Dedifferentiated amniotic fluid mesenchymal stem cell (primary cell): ENCODE measurements around the gene AGAP1.

Experiments
- DNase-seq: peaks from one replicate; pipeline ENCODE4 v3.0.0-alpha.2; 2016; ENCODE audit errors: extremely low spot score

AGAP1 gene

DNA sequence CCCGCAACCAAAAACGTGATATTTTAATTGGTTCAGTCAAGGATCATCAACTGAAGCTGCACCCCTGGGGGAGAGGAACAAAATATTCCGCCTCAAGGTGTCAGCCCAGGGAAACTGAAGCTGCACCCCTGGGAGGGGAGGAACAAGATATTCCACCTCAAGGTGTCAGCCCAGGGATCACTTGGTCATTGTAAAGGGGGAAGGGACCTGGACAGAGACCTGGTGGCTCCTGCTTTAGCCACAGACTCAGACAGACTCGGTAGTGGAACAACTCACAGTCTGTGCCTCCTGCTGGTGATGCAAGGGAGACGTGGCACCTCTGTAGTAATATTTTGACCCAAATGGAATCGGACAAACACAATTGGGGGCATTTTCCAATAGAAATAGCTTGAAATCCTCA is 599.3 kb downstream of the AGAP1 start:
- DNase-seq, result no peak

DNA sequence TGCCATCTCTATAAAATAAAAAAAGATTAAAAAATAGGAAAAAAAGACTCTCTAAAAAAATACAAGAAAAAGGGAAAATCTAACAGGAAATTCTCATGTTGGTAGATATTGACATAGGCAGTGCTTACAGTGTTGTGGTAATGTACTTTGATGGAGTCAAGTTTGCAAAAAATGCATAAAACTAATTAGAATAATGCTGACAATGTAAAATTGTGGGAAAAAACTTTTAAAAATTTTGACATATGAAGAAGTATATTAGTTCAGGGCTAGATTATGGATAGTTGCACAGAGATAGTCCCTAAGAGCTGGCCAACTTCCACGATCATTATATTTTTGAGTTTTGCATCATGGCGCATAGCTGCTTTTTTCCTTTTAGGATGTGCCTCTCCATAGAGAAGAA is 601.7 kb downstream of the AGAP1 start:
- DNase-seq, result no peak

DNA sequence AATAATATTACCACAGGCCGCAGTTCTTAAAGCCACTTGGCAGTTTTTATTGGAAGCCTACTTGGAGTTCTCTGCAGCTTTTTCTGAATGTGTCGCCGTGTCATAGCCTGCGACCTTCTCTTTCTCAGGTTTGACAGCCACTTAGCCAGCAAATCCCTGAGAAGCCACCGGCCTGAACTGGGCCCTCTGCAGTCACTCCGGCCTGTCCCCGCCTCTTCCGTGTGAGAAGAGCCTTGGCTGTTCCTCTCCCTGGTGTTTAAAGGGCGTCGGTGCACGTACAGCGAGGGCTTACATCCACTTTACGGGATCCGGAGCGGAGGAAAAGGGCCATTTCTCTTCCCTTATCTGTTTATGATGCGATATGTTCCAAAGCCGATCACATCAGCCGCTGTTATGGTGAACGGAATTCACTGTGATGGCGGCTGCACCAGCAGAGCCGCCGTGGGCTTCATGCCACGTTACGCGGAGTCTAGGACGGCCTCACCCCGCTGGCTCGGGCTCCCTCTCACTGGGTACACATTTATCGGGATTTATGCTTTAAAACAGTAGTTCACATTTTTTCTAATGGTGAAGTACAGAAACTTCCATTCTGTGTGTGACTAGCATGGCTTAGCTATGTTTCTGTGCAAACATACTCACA is 607.6 kb downstream of the AGAP1 start:
- no peak for DNase-seq

DNA sequence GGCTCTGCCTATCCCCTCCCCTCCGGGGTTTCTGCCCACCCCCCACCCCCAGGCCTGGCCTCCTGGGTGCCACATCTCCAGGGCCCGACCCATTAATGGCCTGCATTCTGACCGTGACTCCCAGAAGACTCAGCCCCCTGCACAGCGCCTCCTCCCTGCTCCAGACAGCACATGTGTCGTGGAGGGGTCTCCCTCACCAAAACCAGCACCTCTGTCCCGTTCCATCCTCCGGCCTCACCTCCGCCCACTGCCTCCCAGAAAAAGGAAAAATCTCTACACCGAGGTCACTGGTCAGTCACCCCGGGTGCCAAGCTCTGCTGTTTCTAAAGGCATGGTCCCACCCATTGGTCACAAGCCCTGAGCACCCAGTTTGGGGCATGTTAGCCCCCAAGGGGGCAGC is 609.1 kb downstream of the AGAP1 start:
- DNase-seq, result no peak

DNA sequence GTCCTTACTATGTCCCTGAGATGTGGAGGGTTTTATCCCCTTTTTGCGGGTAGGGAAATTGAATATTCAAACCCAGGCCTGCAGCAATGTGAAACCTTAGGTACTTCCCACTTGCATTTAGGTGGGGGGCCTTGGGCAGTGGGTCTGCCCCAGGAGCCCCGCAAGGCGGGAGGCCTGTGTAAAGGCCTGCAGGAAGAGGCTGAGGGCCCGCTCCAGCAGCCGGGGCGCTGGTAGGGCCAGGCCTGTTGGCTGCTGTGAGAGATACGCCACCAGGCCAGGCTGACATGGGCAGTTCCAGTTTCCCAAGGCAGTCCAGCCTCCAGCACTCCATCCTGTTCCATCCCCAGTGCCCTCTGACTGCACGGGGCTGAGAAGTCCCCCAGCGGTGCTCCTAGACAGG is 610.1 kb downstream of the AGAP1 start:
- DNase-seq, result no peak

DNA sequence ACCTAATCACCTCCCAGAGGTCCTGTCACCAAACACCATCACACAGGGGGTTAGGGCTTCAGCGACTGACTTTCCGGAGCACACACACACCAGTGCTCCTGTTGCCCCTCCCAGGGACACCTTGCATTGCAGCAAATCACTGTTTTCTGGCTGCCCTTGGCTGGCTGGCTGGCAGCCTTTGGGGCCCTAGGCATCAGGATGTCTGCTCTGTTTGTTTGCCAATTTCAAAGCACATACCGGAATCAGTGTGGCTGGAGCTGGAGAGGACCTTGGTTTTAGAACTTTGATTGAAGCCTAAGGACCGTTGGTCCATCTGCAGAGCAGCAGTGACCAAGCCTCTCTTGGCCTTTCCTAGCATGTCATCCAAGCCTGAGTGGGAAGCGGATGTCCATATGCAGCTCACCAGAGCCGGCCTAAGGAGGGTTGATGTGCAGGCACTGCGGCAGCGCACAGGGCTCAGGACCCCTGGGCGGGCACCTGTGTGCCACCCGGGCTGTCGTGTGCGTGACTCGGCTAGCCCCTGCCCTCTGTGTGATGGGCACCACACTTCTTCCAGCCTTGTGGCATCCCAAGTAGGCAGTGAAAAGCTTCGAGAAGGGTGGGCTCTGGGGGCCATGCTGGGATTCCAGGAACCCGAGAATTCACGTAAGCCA is 612.2 kb downstream of the AGAP1 start:
- DNase-seq, result no peak

DNA sequence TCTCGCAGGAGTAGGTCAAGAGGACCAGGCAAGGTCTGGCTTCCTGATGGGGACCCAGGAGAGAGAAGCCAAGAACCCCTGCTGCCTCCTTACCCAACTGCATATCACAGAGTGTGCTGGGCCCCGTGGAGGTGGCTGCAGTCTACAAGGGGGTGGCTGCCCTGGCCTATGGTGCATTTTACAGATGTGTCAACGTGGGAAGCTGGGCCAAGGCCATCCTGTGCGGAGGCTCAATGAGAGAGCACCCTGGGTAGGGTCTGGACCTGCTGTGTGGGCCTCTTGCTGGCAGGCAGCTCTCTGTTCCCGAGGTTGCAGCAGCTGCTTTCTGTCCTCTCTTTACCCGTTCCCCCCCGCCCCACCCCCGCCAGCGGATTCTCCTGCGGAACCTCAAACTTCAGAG is 612.9 kb downstream of the AGAP1 start:
- no peak for DNase-seq

DNA sequence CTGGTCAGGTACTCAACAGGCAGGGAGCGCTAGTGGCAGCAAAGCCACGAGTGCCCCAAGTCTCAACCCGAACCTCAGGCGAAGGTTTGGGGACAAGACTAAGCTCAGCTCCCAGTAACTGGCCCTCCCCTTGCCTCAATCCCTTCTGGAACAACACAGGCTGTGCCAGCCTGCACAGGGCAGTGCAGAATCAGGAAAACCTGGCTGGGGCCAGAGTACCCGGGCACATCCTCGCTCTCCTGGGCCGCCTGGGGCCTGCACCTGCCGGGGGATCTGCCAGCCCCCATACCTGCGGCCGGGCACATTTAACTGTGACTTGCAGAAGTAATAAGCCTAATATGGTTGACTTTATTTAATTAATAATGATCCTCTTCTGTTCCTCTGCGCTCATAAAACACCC is 613.7 kb downstream of the AGAP1 start:
- no peak for DNase-seq

DNA sequence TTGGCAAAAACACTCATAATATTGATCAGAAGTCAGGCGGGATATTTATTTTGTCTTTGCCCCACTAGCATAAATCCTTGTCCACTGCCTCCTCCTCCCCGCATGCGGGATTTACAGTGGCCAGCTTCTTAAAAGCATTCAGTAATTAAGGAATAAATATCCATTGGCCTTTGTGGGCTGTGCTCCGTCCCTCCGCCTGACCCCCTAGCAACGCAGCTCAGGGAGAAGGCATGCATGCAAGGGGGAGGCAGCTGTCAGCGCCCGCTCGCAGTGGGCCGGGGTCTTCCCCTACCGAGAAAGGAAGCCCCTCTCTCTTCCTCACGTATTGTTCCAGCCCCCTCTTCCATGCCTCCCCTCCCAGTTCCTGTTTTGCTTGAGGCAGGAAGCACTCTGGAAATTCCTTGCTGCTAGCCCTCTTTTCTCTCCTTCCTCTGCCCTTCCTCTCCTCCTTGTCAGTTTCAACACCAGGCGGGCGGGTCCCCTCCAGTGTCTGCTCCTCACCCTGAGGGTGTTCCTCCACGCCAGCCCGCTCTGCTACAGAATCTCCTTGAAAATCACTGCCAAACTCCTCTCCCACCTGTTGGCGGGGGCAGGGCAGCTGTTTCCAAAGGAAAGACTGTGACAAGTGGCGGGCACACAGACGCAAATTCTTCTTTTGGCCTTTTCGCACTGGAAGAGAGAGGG is 614.2 kb downstream of the AGAP1 start:
- no peak for DNase-seq

DNA sequence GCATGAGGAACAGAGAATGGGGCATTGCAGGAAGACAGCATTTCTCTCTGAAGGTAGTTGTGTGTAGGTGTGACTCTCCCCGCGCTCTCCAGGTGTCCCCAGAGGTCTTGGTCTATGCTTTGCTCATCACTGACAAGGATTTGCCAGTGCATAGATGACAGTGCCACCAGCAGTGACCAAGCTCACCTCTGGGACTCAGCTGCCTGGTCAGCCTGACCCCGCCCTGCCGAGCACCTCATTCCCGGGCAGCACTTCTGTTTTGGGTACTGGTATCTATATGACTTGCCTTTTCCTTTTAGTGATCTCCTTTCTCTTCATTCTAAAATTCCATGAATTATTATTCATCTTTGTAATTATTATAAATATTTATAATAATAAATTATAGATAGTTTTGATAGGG is 615.2 kb downstream of the AGAP1 start:
- DNase-seq, result no peak

DNA sequence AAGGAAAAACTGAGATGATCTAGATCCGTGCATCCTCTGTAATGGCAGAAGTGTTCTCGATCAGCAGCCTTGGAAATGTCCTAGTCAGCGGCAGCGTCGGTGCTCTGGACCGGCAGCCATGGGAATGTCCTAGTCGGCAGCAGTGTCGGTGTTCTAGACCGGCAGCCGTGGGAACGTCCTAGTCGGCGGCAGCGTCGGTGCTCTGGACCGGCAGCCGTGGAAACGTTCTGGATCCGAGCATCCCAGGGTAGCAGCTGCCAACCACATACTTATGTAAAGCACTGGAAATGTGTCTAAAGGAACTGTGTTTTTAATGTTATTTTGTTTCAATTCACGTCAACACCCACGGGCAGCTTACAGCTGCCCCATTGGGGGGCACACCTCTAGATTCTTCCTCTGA is 615.6 kb downstream of the AGAP1 start:
- DNase-seq, result no peak

DNA sequence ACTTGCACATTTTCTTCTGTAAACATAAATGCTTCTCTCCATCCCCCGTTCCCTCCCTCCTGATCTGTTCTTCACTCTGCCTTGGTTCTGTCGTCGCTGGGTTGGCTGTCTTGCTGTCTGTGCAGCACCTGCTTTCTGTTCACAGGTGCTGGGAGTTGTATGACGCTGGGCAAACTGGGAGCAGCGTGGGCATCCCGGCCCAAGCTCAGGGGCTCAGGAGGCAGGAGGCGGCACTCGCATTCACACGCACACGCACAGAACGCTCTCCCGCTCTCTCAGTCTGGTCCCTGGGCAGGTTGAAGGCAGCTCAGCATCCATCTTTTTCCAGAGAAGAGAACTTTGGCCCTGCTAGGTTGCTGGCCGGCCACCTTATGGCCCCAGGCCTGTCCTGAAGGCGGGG is 618.6 kb downstream of the AGAP1 start:
- no peak for DNase-seq

DNA sequence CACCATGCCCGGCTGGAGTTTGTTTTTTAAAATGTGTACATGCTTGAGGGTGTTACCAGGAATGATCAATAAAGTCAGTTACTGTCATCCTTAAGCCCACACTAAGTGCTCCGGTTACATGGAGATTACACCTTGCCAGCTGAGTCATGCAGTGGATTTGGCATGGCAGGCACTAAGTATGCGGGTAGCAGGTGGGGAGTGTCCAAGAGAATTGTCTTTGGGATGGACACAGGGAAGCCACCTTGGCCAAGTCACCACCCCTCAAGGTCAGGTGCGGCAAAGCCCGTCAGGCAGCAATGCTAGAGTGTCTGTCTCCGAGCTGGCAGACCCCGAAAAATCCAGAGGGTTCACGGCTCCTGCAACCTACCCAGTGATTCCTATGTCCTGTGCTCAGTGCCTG is 619.6 kb downstream of the AGAP1 start:
- DNase-seq, result no peak

DNA sequence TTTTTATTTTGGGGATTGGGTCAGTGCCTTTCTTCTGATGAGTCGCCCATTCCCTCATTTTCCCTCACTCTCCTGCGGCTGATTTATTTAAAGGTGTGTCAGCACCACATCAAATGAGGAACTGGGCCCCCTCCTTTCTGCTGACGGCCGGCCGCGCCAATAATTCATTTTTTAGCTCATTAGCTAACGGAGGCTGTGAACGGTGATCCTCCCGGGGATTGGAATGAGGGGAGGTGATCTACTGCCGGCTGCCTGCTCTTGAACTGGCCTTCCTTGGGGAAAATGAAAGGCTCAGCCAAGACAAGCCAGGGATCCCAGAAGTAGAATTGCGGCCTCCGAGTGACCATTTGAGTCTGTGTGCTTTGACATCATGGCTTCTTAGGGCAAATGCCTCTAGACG is 620.1 kb downstream of the AGAP1 start:
- no peak for DNase-seq

DNA sequence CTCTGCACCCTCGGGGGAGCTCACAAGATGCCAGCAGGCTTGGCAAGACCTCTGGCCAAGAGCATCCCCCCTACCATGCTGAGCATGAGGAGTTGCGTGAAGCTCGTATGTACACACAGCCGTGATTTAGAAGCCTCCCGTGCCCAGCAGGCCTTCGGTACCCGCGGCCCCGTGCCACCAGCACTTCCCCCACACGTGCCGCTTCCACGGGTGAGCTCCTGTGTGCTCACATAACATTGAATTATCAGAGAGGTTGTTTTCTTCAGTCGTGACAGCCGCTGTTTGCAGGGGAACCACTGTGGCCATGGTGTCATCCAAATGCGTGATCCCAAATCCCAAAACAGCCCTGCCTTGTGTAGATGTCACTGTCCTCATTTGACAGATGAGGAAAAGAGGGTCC is 621.1 kb downstream of the AGAP1 start:
- no peak for DNase-seq

DNA sequence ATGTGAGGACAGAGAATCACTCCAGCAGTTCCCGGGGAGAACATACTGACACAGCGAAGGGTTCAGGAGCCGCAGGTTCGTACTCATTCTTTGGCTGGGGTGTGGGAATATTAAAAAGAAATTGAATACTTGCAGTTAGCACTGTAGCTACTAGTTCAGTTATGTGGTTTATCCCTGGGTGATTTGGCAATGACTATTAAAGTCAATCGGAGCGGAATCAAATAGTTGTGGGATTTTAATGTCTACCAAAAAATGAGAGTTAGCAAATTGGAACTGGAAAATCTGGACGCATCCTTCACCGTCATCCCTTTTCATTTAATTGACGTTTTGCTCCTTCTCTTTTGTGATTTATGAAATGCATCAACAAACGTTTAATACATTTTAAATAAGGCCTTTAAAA is 623.6 kb downstream of the AGAP1 start:
- DNase-seq, result no peak

DNA sequence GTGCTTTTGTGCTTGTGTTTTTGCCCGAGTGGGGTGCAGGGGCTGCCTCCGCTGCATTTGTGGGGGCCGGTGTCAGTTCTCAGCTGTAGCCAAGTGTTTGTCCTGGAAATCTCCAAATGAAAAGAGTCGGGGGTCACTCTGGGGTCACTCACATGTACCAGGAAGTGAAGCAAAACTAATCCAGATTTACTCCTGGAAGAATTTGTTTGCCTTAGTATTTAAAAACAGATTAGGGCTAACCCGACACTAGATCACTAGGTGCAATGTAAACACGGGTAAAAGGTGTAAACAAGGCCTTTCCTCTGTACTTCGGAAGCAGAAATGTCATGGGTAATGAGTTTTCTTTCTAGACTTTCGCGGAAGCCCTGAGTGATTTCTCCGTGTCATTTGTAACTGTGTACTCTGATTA is 624.0 kb downstream of the AGAP1 start:
- no peak for DNase-seq

DNA sequence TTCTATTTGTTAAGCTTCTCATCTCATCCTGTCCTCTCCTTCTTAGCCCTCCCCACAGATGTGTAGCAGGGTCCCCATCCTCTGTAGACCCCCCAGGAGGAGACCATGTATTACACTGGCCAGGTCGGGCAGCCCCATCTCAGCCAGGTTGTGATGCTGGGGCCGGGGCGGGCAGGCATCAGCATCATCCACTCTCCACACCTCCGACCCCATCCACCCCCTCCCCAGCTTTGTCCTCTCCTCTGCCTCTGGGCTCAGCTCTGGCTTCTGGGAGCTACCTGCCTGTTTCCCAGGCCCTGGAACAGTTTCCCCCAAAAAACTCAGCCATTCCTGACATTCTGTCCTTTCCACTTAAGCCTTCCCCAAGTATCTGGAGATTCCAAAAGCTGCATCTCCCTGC is 625.2 kb downstream of the AGAP1 start:
- no peak for DNase-seq

DNA sequence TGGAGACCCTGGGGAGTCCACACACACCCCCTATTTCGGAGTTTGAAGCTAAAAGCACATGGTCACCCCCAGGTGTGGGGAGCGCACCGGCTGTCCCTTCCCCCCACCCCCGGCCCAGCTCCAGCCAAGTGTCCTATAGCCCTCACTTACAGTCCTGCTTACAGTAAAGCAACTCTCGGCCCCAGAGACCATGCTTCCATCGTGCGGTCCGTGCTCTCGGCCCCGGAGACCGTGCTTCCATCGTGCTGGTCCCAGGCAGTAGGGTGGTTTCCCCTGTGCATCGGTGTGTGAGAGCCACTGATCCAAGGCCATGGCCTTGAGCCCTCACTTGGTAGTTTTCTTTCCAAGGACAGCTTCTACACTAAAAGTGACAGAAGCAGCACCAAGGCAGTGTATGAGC is 625.6 kb downstream of the AGAP1 start:
- no peak for DNase-seq

DNA sequence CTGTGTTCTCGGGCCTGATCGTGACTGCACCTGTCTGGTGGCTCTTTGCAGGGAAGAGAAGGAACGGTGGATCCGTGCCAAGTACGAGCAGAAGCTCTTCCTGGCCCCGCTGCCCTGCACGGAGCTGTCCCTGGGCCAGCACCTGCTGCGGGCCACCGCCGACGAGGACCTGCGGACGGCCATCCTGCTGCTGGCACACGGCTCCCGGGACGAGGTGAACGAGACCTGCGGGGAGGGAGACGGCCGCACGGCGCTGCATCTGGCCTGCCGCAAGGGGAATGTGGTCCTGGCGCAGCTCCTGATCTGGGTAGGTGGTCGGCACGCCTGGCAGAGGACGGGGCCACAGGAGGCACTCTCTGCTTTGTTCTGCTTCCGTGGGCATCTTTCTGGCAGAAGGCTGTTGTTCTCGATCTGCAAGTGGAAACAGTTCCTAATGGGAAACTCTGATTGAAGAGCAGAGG is 626.3 kb downstream of the AGAP1 start:
- DNase-seq, result no peak

DNA sequence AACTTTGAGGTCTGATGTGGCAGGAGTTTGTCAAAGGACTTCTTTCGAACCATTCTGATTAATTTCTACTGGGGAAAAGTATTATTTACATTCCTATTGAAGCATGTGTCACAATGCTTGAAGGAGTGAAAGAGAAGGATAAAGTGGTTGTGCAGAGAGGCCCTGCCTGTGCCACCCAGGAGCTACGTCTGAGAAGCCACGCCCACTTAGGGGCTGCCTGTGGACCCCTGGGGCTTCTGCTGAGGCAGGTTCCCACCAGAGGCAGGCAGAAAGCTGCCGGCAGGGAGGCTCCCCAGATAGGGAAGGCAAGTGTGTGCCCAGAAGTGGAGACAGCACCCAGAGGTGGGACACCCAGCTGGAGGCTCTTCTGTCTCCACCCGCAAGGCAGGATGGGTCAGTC is 627.0 kb downstream of the AGAP1 start:
- DNase-seq, result no peak

DNA sequence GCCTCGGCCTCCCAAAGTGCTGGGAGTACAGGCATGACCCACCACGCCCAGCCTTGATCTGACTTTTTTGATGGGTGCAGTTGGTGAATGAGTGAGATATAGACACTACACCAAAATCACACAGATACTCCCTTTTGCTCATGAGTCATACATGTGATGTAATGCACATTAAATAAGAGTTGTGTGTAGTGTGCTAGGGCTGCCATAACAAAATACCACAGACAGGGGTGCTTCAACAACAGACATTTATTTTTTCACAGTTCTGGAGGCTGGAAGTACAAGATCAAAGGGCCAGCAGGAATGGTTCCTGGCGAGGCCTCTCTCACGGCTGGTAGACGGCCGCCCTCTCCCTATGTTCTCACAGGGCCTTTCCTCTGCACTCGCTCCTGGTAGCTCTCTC is 627.7 kb downstream of the AGAP1 start:
- DNase-seq, result no peak

DNA sequence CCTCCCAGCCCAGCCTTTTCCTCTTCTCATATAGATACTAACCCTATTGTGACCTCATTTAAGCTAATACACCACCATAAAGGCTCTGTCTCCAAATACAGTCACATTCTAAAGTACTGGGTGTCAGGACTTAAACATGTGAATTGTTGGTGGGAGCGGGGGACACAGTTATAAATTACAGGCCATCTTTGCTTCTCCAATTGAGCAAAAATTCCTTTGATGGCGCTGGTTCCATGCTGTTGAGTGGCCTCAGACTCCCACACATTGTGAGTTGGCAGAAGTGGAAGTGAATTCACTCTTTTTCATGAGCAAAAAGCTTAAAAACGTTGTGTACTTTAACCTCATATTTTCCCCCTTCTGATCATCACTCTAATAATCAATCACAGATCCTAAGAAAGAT is 628.4 kb downstream of the AGAP1 start:
- no peak for DNase-seq
